Measurements from ENCODE around the gene IRS1.
A peak's percentile ranks its signal among the peaks of the same experiment; 100 is the strongest.
"Not testable (repeated sequence)": the region's sequence is repeated elsewhere in the genome, so short reads cannot be mapped to it uniquely, and the experiment has no call there.

Gene IRS1, protein sequence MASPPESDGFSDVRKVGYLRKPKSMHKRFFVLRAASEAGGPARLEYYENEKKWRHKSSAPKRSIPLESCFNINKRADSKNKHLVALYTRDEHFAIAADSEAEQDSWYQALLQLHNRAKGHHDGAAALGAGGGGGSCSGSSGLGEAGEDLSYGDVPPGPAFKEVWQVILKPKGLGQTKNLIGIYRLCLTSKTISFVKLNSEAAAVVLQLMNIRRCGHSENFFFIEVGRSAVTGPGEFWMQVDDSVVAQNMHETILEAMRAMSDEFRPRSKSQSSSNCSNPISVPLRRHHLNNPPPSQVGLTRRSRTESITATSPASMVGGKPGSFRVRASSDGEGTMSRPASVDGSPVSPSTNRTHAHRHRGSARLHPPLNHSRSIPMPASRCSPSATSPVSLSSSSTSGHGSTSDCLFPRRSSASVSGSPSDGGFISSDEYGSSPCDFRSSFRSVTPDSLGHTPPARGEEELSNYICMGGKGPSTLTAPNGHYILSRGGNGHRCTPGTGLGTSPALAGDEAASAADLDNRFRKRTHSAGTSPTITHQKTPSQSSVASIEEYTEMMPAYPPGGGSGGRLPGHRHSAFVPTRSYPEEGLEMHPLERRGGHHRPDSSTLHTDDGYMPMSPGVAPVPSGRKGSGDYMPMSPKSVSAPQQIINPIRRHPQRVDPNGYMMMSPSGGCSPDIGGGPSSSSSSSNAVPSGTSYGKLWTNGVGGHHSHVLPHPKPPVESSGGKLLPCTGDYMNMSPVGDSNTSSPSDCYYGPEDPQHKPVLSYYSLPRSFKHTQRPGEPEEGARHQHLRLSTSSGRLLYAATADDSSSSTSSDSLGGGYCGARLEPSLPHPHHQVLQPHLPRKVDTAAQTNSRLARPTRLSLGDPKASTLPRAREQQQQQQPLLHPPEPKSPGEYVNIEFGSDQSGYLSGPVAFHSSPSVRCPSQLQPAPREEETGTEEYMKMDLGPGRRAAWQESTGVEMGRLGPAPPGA (N-terminal part only)

GRCh38 chr2:226799211-226799975 is at the start of gene IRS1:
TSS of gene IRS1 (minus strand) at chr2:226799820. CDS start at chr2:226798738, 1,082 bp downstream.
- DNase-seq = peak; percentile 56

DNA sequence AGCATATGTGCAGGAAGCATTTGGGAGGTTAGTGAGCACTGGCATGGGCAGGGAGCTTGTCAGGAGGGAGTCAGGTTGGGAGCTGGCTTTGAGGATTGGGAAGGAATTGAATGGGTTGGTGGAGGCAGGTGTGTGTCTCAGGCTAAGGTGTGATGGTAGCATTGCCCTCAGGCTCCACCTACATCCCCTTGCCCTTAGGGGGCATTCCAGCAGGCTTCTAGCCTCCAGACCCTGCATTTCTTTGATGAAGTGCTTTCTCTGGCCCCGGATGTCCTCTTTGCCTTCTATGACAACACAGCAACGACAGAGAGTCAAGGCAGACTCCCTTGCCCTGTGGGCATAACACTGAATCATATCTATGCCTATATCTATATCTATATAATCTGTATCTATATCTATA is 49.7 kb upstream of the IRS1 start:
- DNase-seq = no peak

DNA sequence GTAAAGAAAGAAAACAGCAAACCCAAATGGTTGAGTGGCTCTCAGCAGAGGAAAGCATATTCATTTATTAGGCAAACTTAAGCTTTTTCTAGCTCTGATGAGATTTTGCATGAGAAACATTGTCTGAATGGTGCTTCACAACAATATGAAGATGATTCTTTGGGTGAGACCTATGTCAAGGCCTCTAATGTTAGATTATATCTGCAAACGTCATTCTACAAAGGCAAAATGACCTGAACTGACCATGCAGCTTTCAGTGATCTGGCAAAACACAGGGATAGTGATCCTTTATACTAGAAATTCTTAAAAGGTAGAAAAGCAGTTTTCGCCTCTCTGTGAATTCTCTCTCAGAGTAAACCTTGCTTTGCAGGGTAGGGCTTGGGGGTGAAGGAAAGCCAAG is 47.9 kb upstream of the IRS1 start:
- no peak for DNase-seq

GRCh38 chr2:226847090-226847489 is 47.5 kb upstream of the IRS1 start:
- no peak for DNase-seq

- DNase-seq = no peak
Measured at GRCh38 chr2:226845386-226846116, 45.9 kb upstream of the IRS1 start.

- DNase-seq = not testable (repeated sequence)
Measured at GRCh38 chr2:226843001-226843400, 43.4 kb upstream of the IRS1 start.

DNA sequence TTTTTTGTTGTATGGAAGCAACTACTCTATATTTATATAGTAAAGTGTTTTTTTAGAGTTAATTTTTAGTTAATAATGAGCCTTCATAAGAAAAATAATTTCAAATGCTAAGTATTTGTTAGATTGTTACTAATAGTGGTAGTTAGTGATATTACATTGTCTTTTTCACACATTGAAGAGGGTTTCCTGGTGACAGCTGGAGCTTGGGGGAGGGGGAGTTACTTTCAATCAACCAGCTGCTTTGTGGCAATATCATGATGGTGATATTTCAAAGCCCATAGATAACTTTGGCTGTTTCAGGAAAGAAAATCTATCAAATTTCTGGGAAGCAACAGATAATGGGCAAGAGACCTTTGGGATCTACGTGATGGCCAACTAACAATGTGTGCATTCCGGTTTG is 40.3 kb upstream of the IRS1 start:
- no peak for DNase-seq

DNA sequence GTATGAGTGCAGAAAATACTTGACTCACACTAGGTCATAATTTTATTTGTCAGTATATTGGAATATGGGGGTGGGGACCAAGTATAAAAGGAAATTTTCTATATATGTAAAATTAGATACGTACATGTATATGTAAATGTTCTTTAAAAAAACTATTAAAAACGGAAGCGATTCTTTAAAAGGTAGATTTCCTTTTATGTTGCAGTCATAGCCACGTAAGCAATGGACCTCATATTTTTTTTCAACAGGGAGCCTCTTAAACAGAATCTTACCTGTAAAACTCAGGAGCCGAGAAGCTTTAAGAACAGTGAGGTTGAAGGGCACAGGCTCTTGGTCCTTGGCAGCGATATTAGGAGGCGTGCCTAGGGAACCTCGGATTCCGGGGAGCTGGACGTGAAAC is 39.5 kb upstream of the IRS1 start:
- DNase-seq = no peak

- DNase-seq = no peak
Measured at GRCh38 chr2:226838722-226839121, 39.1 kb upstream of the IRS1 start.

GRCh38 chr2:226837787-226838603 is 38.4 kb upstream of the IRS1 start:
- DNase-seq = no peak

DNA sequence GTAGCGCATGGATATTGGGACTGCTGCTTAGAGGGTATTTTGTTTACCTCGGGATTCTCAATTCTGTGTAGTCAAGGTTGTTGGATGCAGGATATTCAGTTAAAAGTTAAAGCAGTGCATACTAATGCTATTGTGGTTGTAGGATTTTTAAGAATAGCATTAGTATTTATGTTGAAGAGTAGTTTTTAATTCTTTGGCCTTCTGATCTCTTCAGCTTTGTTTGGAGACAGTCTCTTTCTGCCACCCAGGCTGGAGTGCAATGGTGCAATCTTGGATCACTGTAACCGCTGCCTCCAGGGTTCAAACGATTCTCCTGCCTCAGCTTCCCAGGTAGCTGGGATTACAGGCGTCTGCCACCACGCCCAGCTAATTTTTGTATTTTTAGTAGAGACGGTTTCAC is 37.7 kb upstream of the IRS1 start:
- no peak for DNase-seq

GRCh38 chr2:226836548-226836885 is 36.9 kb upstream of the IRS1 start:
- no peak for DNase-seq

DNA sequence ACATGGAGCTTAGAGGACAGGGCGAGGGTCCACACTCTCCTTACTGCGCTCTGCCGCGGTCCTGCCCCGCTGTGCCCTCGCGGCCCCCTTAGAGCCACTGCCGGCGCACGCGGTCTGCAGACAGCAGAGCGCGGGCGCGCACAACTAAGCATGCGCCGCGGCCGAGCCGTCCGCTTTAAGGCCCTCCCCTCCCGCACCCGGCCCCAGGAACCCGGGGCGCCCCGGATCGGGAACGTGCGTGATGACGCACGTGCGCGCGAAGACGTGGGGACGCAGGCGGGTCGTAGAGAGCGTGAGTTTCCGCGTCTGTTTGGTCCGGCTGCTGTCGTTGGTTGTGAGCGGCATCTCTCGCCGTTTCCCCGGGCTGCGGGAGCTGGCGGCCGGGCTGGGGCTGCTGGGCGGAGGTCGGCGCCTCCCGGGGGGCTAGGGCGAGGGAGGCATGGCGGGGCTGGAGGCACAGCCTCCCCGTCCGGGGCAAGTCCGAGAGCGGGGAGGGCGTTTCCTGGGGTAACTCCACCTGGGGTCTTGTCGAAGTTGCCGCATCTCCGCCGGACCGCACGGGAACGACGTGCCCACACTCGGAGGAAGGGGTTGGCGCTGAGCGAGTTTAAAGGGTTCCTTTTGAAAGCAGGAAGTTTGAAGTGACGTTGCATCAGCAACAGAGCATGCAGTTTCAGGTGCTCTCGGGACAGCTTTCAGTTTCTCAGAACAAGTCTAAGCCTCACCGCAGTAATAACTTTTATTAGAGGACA is 36.4 kb upstream of the IRS1 start, which contains the start of gene RHBDD1:
Gene RHBDD1, plus strand, starts transcription at position 259 of the 752 bp plus-strand sequence. CDS start 28,640 bp downstream, outside the sequence.
- DNase-seq = peak; percentile 94

GRCh38 chr2:226835420-226835795 is 35.8 kb upstream of the IRS1 start:
- DNase-seq = peak; percentile 29

- DNase-seq = not testable (repeated sequence)
Measured at GRCh38 chr2:226834880-226835279, 35.3 kb upstream of the IRS1 start.

GRCh38 chr2:226832061-226832460 is 32.4 kb upstream of the IRS1 start:
- no peak for DNase-seq

- no peak for DNase-seq
Measured at GRCh38 chr2:226831266-226831665, 31.6 kb upstream of the IRS1 start.

DNA sequence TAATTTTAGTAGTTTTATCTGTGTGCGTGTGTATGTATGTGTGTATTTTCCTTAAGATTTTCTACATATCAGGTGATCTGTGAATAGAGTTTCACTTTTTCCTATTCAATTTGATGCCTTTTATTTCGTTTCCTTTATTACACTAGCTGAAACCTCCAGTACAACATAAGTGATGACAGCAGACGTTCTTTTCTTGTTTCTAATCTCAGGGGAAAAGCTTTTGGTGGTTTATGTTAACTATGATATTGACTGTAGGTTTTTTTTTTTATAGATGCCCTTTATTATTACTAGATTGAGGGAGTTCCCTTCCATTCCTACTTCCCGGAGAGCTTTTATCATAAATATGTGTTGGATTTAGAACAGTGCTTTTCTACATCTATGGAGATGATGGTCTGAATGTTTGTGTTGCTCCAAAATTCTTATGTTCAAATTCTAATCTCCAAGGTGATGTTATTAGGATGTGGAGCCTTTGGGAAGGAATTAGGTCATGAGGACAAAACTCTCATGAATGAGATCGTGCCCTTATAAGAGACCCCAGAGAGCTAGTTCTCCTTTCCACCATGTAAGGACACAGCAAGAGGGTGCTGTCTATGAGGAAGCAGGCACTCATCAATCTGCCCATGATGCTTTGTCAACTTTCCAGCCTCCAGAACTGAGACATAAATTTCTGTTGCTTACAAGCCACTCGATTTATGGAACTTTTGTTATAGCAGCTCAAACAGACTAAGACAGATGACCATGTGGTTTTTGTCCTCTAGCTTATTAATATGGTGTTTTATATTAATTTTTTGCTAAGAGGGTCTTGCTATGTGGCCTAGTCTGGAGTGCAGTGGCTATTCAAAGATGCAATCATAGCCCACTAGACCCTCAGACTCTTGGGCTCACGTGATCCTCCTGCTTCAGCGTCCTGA is 30.4 kb upstream of the IRS1 start:
- no peak for DNase-seq

DNA sequence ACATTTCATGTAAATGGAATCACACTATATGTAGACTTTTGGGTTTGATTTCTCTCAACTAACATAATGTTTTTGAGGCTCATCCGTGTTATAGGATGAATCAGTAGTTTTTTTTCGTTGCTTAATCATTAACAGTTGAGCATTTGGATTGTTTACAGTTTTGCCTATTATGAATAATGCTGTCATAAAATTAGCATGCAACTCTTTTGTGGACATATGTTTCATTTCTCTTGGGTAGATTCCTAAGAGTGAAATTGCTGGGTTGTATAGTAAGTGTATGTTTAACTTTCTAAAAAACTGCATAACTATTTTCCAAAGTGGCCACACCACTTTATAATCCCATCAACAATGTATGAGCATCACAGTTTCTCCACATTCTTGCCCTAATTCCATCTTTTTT is 28.6 kb upstream of the IRS1 start:
- DNase-seq = no peak
